Stimulated activated CD8-positive, alpha-beta memory T cell treated with anti-CD3 and anti-CD28 coated beads, Interleukin-2, amount 100 ng/mL, for 48 hours (primary cell): Measurements from ENCODE around the gene RPL13A.
"Not testable (repeated sequence)": the region's sequence is repeated elsewhere in the genome, so short reads cannot be mapped to it uniquely, and the experiment has no call there.

Experiments
- DNase-seq, 2 donors: peaks; one replicate each; pipeline ENCODE4 v3.0.0-alpha.2; 2020; ENCODE audit warnings: low read depth in 2 of 2

RPL13A gene

GRCh38 chr19:49487277-49488045, at the start of gene RPL13A:
Gene RPL13A (plus strand): TSS chr19:49487608. CDS start chr19:49487630, 22 bp downstream.
- DNase-seq: peak; percentile 99 to 100

- no peak for DNase-seq
Observed at GRCh38 chr19:49438261-49438660, 49.1 kb upstream of the RPL13A start.

GRCh38 chr19:49439836-49440235, 47.6 kb upstream of the RPL13A start:
- no peak for DNase-seq

- DNase-seq: no peak
Observed at GRCh38 chr19:49440439-49441209, 46.8 kb upstream of the RPL13A start.

GRCh38 chr19:49441210-49441959, 46.0 kb upstream of the RPL13A start, which contains the start of gene SLC17A7:
Gene SLC17A7 (minus strand): TSS chr19:49441527. CDS start chr19:49441379, 148 bp downstream.
- DNase-seq: peak in 1 of 2 donors; percentile 50

GRCh38 chr19:49441960-49442350, 45.5 kb upstream of the RPL13A start:
- DNase-seq: no peak

GRCh38 chr19:49442354-49442753, 45.1 kb upstream of the RPL13A start:
- no peak for DNase-seq

- DNase-seq: peak; percentile 50 to 71
Observed at GRCh38 chr19:49442771-49443365, 44.5 kb upstream of the RPL13A start.

GRCh38 chr19:49443366-49444099, 43.9 kb upstream of the RPL13A start:
- peak; percentile 91 for DNase-seq

GRCh38 chr19:49444100-49444700, 43.2 kb upstream of the RPL13A start:
- DNase-seq: not testable (repeated sequence)

- DNase-seq: no peak
Observed at GRCh38 chr19:49445997-49446396, 41.4 kb upstream of the RPL13A start.

GRCh38 chr19:49447485-49448431, 39.6 kb upstream of the RPL13A start:
- DNase-seq: peak in 1 of 2 donors; percentile 48

GRCh38 chr19:49448432-49448786, 39.0 kb upstream of the RPL13A start:
- no peak for DNase-seq

GRCh38 chr19:49450405-49450804, 37.0 kb upstream of the RPL13A start:
- DNase-seq: no peak

GRCh38 chr19:49451430-49452181, 35.8 kb upstream of the RPL13A start, which contains the start of gene PIH1D1:
Gene PIH1D1 (minus strand): TSS chr19:49451814. CDS start chr19:49451574, 240 bp downstream.
- peak; percentile 86 to 92 for DNase-seq

GRCh38 chr19:49453013-49453756, 34.2 kb upstream of the RPL13A start, which contains the start of gene ALDH16A1:
Gene ALDH16A1 (plus strand): TSS chr19:49453225. CDS start chr19:49453332, 107 bp downstream.
- DNase-seq: peak; percentile 96

- no peak for DNase-seq
Observed at GRCh38 chr19:49453757-49454240, 33.6 kb upstream of the RPL13A start.

GRCh38 chr19:49455773-49456172, 31.6 kb upstream of the RPL13A start:
- no peak for DNase-seq
